Uterus (tissue), 2 donors: Measurements from ENCODE around the gene UGT1A10.

Source experiments
- POLR2A ChIP-seq, 2 donors: fragments of 450-650 bp; IDR thresholded peaks; one replicate each; pipeline ENCODE4 v1.6.1; 2016; ENCODE audit warnings: antibody characterized with exemption in 2 of 2, mild to moderate bottlenecking in 1 of 2, moderate library complexity in 1 of 2
- TF ChIP-seq, protein P1 (sequence below), 4 experiments: fragments of 200-600 bp in 2 of 4; fragments of 450-650 bp in 2 of 4; sonication (generic) in 2 of 4; IDR thresholded peaks; one replicate each; pipeline ENCODE4 v1.5.1; 2016 to 2019; ENCODE audit warnings: antibody characterized with exemption in 4 of 4, mild to moderate bottlenecking in 2 of 4, moderate library complexity in 1 of 4

DNA sequence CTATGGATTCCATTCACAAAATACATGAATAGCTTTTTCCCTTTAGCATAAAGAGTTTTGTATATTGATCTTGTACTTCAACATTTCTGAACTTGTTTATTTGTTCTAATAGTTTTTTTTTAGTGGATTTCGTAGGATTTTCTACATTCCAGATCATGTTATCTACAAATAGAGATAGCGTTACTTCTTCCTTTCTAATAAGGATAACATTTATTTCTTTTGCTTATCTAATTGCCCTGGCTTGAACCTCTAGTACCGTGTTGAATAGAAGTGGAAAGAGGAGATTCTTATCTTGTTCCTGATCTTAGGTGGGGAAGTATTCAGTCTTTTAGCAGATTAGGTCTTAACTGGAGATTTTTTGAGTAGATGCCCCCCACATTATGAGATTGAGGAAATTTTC lies 66.0 kb downstream of the UGT1A10 start:
- TF ChIP-seq, protein P1, sequence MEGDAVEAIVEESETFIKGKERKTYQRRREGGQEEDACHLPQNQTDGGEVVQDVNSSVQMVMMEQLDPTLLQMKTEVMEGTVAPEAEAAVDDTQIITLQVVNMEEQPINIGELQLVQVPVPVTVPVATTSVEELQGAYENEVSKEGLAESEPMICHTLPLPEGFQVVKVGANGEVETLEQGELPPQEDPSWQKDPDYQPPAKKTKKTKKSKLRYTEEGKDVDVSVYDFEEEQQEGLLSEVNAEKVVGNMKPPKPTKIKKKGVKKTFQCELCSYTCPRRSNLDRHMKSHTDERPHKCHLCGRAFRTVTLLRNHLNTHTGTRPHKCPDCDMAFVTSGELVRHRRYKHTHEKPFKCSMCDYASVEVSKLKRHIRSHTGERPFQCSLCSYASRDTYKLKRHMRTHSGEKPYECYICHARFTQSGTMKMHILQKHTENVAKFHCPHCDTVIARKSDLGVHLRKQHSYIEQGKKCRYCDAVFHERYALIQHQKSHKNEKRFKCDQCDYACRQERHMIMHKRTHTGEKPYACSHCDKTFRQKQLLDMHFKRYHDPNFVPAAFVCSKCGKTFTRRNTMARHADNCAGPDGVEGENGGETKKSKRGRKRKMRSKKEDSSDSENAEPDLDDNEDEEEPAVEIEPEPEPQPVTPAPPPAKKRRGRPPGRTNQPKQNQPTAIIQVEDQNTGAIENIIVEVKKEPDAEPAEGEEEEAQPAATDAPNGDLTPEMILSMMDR (IDR thresholded peaks at IDR 0.05), result no peak
- no peak for TF ChIP-seq POLR2A (IDR thresholded peaks at IDR 0.05)
